Activated CD8-positive, alpha-beta memory T cell treated with anti-CD3 and anti-CD28 coated beads for 1 hour (primary cell): Measurements from ENCODE around the gene BMP3.

Experiments used
- DNase-seq, 2 donors: peaks; one replicate each; pipeline ENCODE4 v3.0.0-alpha.2; 2020; ENCODE audit warnings: low read depth in 1 of 2; ENCODE audit errors: extremely low read depth in 1 of 2

BMP3 gene

GRCh38 chr4:81102107-81102506 is 71.6 kb downstream of the BMP3 start:
- no peak for DNase-seq

GRCh38 chr4:81106150-81106549 is 75.6 kb downstream of the BMP3 start:
- no peak for DNase-seq
